Suppressor macrophage treated with lipopolysaccharide for 1 hour (primary cell): ENCODE data around the gene LNPK.
"Not testable (repeated sequence)": the region's sequence is repeated elsewhere in the genome, so short reads cannot be mapped to it uniquely, and the experiment has no call there.

ENCODE experiments used
- DNase-seq, 3 donors: peaks; one replicate each; pipeline ENCODE4 v3.0.0-alpha.2; 2020 to 2022

LNPK gene

DNA sequence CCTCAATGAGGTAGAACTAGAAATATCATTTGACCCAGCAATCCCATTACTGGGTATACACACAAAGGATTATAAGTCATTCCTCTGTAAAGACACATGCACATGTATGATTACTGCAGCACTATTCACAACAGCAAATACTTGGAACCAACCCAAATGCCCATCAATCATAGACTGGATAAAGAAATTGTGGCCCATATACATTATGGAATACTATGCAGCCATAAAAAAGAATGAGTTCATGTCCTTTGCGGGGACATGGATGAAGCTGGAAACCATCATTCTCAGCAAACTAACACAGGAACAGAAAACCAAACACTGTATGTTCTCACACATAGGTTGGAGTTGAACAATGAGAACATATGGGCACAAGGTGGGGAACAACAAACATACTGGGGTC is 106.1 kb downstream of the LNPK start:
- DNase-seq = not testable (repeated sequence)

DNA sequence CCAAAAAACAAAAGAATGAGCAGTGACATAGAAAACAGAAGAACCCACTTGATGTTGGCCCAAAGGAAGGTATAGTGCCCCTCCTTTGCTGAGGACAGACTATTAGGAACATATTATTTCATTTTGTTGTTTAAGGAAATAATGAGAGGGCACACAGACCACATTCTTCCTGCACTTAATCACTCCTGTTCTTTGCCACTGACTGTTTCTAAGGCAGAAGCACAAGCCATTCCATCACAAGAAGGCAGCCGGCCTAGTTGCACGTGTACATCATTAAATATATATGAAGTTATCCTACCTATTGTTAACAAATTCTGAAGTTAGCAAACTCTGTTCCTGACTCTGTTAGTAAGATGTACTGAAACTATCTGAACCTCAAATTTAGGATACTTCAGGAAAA is 110.0 kb downstream of the LNPK start:
- no peak for DNase-seq

DNA sequence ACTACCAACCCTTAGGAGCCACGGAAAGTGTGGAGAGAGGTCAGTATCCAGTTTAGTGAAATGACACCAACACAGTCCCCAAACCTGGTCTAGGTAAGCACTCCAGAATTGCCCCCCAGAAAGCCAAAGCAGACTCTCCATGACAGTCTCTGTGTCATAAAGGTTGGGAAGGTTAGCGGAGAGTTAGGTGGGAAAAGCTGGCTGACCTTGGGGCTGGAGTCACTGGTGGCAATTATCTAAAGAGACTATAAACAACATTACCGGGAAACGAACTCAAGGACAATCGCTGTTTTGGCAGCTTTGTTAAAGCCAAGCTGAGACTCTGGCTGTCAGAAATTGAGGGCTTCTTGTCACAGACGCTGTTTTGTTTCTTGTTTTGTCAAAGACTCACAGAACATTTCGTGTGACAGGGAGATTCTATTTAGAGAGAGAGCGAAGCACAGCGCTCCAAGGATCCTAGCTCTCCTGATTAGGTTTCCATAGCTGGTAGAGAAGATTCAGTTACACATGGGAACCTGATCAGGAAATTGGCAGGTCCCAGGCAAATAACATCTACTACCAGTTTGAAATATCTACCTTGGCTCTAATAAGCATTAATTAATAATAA is 111.3 kb downstream of the LNPK start:
- DNase-seq = no peak

DNA sequence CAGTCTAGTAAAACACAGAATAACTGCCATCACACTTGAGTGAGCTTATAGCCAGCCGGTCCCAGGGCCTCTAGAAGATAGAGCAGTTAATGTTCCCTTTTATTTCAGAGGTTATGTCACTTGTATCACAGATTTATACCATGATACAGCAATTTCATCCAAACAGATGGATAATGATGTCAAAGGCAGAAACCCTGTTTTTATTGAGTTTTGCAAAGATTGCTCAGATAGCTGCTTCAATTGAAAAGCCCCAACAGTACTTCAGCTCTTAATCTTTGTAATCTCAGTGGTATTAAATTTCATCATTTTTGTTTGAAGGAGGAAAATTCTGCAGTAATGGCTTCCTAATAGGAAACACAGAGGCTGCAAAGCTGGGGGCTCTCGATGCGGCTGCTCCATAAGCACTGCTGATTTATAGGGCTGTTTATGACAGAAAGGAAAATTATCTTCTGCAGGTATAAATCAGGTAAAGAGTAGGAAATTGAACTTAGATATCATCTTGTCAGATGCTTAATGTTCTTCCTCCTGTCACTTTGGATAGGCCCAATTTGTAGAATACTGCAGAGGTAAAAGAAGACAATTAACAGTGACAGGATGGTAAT is 112.3 kb downstream of the LNPK start:
- no peak for DNase-seq

DNA sequence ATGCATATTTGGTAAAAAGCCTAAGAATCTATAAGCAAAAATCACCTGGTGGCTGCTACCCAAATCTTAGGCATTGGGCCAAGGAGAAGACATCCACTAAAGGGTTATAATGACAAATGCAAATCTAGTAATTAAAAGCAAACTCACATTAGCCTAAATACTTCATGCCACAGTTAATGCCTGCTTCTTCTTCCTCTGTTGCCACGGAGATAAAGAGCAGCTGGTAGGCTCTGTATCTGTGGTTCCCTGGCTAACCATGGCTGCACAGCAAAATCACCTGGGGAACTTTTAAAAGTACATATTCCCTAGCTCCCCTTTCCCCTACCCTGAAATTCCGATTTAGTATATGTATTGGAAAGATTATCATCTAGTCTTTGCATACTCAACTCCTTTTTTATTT is 114.3 kb downstream of the LNPK start:
- no peak for DNase-seq

DNA sequence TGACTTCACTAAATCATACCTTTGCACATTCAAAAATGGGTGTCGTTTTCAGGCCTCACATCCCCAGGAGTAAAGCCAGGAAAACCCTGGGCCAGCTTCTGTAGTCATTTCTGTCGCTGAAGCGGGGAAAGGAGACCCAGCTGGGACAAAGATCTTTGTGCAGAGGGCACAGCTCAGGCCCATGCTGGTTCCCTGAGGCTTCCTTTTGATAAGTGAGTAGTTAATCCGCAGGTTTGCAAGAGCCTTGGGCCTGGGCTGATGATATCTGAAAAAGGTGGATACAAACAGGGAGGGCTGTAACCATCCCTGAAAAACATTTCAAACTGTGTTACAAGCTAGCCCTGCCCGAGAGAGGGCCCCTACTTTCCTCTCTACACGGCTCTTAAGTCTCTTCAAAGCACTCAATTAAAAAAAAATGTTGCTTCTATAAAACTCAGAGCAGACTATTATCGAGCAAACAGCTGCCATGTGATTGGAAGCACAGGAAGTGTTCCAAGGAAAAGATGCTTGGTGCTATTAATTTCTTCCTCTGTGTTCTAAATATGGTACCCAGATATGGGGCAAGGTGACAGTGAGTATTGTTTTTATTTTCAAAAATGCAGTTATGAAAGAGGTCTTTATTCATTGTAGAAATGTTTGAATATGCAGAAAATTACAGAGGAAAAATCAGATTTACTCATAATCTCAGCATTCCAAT is 117.2 kb downstream of the LNPK start:
- DNase-seq = no peak

DNA sequence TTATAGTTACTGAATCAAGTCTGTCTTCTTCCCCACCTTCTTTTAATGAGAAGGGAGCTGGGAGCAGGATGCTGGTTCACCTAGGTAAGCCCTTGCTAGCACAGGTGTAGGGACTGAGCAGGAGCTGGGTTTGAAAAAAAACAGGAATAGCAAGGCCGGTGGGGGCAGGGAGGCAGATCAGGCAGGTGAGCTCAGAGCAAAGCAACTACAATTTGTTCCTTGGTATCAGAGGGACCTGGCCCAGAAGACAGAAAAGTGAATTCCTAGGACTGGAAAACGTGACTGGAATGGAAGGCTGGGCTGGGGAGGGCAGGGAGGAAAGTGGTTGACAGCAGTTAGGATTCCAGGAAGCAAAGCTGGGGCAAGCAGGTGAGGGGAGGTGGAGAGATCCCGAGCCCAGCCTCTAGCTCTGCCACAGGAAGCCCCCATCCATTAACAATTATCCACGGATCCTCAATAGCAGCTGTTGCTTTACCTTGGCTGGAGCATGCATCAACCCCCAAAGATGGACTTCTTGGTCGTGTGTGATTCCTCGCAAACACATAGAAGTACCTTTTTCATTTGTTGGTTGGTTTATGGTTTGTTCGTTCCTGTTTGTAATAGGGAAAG is 118.4 kb downstream of the LNPK start:
- DNase-seq = no peak

DNA sequence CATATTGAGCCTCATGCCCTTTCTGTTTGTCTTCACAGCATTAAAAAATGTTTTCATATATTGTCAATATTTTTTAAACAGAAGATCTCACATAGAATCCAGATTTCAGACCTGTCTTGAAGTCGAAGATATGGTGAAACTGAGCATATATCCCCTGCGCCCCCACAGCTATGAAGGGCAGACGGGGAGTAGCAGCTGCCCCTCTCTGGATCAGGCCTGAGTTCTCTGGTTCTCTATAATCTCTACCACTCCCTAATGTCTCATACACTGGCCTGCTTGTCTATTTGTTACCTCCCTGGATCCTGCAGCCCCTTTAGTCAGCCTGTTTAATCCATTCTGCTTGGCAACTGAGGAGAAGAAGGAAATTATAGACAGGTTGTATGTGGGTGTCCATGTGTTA is 122.4 kb downstream of the LNPK start:
- DNase-seq = no peak

DNA sequence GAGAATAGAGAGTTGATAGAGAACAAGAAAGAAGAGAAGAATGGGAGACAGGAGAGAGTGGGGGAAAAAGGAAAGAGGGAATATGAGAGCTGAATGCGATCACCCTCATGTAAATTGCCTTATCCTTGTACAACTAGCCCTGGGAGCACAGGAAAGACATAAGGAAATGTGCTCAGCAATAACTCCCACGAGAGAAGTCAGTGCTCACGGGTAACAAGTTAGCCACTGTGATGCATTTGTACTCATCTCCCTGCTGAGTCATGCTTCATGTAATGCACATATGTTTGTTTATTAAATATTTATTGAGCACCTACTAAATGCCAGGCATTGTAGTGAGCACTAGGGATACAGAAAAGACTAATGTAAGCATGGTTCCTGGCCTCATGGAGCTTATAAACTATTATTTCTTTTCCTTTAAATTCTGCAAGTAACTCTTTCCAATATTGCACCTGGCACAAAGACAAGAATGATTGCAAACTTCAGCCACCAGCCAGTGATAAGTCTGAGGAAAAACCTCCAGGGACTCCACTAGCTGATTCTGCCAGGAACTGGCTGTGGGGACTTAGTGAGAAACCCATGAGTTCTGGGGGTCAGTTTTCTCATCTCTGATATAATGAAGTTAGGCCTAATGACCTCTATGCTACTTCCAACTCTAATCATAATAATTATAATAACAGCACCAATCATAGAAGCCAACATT is 124.1 kb downstream of the LNPK start:
- no peak for DNase-seq

DNA sequence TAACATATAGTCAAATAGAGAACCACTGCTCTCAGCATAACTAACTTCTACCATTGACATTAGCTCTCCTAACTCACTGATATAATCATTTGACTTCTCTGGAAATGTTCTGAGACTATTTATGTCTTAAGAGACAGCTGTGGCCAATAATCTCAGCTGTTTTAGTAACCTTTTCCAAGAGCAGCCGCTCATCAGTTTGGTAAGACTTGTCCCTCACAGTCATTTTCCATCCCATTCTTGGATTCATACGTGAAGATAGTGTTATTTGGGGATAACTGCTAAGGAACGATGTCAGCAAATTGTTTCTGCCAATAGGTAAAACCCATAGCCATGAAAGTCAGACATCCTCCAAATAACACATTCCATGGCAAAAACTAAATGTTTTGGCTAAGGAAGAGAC is 127.8 kb downstream of the LNPK start:
- no peak for DNase-seq
